GM12891 (cell line): Measurements from ENCODE around the gene CACNA2D2.

Experiments
- DNase-seq: peaks from one replicate; pipeline ENCODE4 v3.0.0; 2011; ENCODE audit warnings: low spot score; ENCODE audit not compliant: insufficient read length
- FAIRE-seq: peaks from 2 replicates; lab custom pipeline; 2011; peaks lifted over from hg19 to GRCh38; lab: Jason Lieb, UNC
- PAX5 ChIP-seq: IDR thresholded peaks from 2 replicates; pipeline ENCODE4 v1.6.1; 2011; ENCODE audit warnings: low read length, moderate library complexity, mild to moderate bottlenecking; ENCODE audit not compliant: insufficient read depth, severe bottlenecking
- POLR2A ChIP-seq: IDR thresholded peaks from 2 replicates; pipeline ENCODE4 v1.6.1; 2011; ENCODE audit warnings: low read depth, low read length, control low read depth
- POLR2AphosphoS5 ChIP-seq: IDR thresholded peaks from 2 replicates; pipeline ENCODE4 v1.6.1; 2011; ENCODE audit warnings: low read depth, low read length, control low read depth
- POU2F2 ChIP-seq: IDR thresholded peaks from 2 replicates; pipeline ENCODE4 v1.6.1; 2011; ENCODE audit warnings: low read depth, mild to moderate bottlenecking, control low read depth, low read length, moderate library complexity
- SPI1 ChIP-seq: IDR thresholded peaks from 2 replicates; pipeline ENCODE4 v1.6.1; 2011; ENCODE audit warnings: low read depth, low read length, control low read depth
- TAF1 ChIP-seq: IDR thresholded peaks from 2 replicates; pipeline ENCODE4 v1.6.1; 2011; ENCODE audit warnings: low read depth, low read length, control low read depth

Gene CACNA2D2

DNA sequence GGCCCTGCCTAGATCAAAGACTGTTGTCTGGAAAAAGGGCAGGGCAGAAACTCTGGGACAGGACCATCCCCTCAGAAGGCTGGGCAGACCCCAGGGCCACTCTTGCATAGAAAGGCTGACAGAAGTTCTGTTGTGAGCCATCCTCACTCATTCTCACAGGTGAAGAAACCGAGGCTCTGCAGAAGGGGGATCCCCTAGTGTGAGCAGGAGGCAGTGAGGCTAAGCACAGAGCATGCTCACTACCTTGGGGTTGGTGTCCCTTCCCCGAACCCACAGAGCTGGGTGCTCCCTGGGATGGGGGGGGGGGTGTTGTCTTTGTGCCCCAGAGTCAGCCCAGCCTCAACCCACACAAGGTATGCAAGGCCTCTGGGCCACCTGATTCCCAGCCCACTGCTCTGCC lies 93.2 kb downstream of the CACNA2D2 start:
- TF ChIP-seq POU2F2 = no peak
- no peak for TF ChIP-seq POLR2A
- TF ChIP-seq SPI1 = no peak
- TF ChIP-seq TAF1 = no peak
- TF ChIP-seq POLR2AphosphoS5 = no peak
- FAIRE-seq = no peak
- DNase-seq = no peak

DNA sequence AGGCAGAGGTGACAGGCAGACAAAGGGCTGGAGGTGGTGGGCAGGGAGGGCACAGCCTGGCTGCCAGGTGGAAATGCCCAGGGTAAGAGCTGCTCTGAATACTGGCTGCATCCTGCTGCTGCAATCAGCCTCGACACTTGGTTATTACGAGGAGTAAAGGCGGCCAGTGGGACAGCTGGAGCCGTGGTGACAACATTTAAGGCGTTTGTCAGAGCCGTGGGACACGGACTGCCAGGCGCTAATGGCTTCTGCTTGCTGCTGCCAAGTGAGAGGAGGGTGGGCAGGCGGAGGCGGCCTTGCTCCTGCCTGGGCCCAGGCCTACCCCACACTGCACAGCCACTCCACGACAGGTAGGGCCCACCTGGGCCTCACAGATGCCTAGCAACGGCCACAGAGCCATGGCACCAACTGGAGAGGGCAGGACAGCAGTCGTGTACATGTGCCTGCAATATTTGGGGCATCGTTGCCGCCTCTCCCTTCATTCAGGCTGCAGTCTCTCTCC lies 94.9 kb downstream of the CACNA2D2 start:
- DNase-seq = no peak
- no peak for TF ChIP-seq TAF1
- TF ChIP-seq PAX5 = no peak
- no peak for FAIRE-seq

DNA sequence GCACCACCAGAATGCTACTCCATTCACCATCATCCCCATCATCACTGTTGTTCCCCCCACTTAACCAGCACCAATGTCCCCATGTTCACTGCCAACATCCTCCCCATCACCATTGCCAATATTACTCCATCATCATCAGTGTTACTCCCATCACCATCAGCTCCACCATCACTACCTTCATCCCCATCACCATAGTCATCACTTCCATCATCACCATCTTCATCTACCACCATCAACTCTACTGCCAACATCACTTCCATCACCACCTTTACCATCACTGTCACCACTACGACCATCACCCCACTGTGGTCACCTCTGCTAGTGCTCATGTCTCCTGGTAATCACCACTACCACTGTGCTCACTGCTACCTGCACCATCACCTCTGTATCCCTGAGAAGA lies 96.9 kb downstream of the CACNA2D2 start:
- DNase-seq (no peak), FAIRE-seq (no peak)
- TF ChIP-seq POLR2A (no peak), TAF1 (no peak), POLR2AphosphoS5 (no peak), PAX5 (no peak), POU2F2 (no peak), SPI1 (no peak)

DNA sequence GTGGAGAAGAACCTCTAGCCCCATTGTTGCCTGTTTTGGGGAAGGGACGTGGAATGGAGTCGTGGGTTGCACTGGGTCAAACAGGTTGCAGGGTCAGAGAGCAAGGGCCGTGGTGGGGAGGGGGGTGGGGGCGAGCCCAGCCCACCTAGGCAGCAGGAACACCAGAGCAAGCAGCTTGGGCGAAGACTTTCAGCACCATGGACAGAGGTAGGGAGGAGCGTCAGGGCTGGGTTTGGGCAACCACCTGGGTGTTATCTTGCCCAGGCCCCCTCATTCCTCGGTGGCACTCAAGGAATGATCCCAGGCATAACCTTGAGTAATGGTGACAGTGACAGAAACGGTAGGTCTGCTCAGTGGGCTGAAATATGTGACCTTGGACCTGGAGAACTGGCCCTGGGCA lies 98.2 kb downstream of the CACNA2D2 start:
- FAIRE-seq (no peak), DNase-seq (no peak)
- TF ChIP-seq SPI1 (no peak), PAX5 (no peak)

DNA sequence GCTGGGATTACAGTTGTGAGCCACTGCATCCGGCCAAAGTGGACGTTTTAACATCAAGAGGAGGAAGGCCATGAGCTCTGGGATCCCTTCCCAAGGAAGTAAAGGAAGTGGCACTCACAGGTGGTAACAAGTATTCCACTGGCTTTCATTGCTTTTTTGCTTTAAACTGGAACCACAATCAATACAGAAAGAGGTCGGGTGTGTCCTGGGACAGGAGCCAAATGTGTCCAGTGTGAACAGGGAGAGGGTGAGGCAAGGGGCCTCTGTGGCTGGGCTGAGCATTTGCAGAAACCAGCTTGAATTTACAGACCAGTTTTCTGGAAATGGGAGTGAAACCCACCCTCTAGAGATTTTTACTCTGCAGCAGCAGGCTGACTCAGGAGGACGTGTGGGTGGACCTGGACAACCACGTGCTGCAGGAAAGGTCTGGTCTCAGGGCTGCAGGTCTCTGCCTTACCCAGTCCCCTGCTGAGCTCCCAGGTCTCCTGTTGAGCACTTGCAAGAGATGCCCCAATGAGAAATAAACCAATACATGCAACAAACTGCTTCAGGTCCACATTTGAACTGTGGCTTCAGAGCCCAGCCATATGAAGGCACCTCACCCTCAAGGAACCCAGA lies 101.3 kb downstream of the CACNA2D2 start:
- no peak for DNase-seq
- TF ChIP-seq POU2F2 (no peak), POLR2AphosphoS5 (no peak), POLR2A (no peak), PAX5 (no peak), SPI1 (no peak), TAF1 (no peak)
- FAIRE-seq = no peak

DNA sequence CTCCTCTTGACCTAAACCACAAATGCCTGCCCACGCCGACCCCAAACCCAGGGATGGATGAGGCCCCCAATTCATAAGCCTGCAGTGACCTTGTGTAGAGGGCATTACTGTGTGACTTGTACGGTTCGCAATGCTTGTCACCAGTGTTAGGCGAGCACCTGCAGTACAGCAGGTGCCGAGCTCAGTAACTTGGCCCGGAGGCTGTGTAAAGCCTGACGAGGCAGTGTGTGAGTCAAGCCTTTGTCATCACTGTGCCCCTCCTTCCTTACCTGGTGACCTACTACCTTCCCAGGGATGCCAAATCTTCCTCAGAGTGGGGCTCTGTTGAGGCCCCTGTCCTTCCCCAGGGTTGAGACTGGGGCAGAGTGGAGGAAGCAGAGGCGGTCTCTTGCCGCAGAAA lies 106.9 kb downstream of the CACNA2D2 start:
- FAIRE-seq (no peak), DNase-seq (no peak)
- TF ChIP-seq SPI1 = no peak
- TF ChIP-seq POU2F2 = no peak
- TF ChIP-seq PAX5 = no peak
- no peak for TF ChIP-seq POLR2A
- no peak for TF ChIP-seq TAF1
- no peak for TF ChIP-seq POLR2AphosphoS5

DNA sequence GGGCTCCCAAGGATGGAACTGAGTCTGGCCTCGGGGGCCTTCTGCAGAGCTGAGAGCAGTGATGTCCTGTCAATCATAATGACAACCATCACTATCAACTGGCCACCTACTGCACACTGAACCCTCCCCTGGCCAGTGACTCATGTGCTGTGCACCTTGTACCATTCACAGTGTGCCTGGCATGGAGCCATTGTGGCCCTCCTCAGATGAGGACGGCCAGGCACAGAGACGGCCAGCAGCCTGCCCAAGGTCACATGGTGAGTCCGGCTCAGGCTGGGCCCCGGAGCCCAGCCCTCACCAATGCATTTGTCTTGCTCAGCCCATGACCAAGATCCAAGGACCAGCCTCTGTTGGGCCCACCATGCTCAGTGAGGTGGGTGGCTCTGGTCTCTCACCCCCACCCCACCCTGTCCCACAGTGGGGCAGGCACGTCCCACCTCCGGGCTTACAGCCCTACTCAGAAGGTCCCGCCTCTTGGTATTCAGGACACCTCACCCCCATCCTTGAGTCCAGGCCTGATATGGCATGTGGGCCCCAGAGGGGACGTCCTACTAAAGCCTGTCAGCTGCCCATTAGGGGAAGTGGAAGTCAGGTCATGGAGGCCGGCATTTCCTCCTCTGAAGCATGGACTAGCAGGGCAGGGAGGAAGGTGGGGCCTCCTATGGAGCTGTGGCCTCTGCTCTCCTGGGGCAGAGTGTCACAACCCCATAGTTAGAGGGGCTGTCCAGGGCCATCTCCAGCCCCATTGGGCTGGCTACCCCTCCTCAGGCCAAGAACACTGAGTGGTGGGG lies 108.2 kb downstream of the CACNA2D2 start:
- DNase-seq (no peak), FAIRE-seq (no peak)
- TF ChIP-seq SPI1 = no peak
- TF ChIP-seq POLR2A = no peak
- no peak for TF ChIP-seq POLR2AphosphoS5
- no peak for TF ChIP-seq POU2F2
- TF ChIP-seq PAX5 = no peak
- no peak for TF ChIP-seq TAF1

DNA sequence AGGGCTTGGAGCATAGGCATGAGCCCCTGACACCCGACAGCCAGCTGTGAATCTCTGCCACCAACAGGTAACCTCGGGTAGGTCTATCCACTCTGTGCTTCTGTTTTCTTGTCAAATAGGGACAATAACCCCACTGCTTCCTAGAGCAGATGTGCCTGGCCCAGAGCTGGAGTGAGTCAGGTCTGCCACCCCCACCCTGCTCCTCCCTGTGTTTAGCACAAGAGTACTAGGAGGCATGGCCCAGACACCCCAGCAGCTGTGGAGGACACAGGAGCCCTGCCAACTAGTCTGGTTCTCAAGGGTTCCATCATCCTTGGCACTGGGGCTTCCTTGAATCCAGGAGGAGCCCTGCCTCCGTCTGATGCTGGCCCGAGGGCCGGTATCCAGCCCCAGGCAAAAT lies 110.4 kb downstream of the CACNA2D2 start:
- no peak for FAIRE-seq
- no peak for DNase-seq
- no peak for TF ChIP-seq PAX5
- TF ChIP-seq POLR2A = no peak
- TF ChIP-seq POU2F2 = no peak
- no peak for TF ChIP-seq TAF1
- no peak for TF ChIP-seq SPI1
- no peak for TF ChIP-seq POLR2AphosphoS5

DNA sequence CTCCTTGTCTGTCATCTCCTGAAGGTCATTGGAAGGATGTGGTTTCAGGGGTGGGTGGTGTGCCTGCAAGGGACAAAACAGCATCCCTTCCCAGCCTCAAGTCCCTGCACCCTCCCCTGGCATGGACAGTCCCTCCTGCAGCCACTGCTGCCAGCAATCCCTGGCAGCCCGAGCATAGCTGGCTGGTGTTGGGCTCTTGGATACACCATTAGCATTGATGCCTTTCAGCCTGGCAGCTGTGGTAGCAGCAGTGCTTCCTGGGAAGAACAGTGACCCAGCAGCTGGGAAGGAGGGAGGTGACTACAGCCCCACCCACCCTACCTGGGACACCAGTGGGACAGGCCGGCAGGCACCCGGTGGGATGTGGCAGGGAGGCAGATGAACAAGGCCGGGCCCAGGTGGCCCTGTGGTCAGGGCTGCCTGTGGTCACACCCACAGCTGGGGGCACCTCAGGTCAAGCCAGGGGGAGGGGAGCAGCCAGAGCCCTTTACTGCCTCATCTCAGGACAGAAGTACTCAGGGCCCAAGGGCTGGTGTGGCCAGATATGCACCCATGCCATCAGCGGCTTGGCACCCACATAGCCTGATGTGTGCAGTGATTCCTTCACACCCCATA lies 111.2 kb downstream of the CACNA2D2 start:
- FAIRE-seq = no peak

More for the DNA sequence above, 111.2 kb downstream of the CACNA2D2 start:
- DNase-seq = no peak
- no peak for TF ChIP-seq TAF1
- no peak for TF ChIP-seq POLR2AphosphoS5
- no peak for TF ChIP-seq PAX5
- TF ChIP-seq POLR2A = no peak
- TF ChIP-seq SPI1 = no peak
- TF ChIP-seq POU2F2 = no peak
